Karpas-422 (cell line): Measurements from ENCODE around the gene LNX1. TPM values are rescaled to one million over a fixed set of nuclear protein-coding genes. Genes with fewer than 3 reads are reported as not detected.

Experiments used
- DNase-seq: peaks from one replicate; pipeline ENCODE4 v3.0.0-alpha.2; 2015
- H2AFZ ChIP-seq: fragments of 200-600 bp; sonication (generic); 2 replicates; pipeline ENCODE4 v1.6.1; 2014; ENCODE audit warnings: antibody characterized with exemption, low read length, mixed read lengths
- H3K27ac ChIP-seq: fragments of 200-600 bp; sonication (generic); 2 replicates; pipeline ENCODE4 v1.5.1; 2014; ENCODE audit warnings: mild to moderate bottlenecking, low read length, moderate library complexity
- H3K27me3 ChIP-seq: fragments of 200-600 bp; sonication (generic); 2 replicates; pipeline ENCODE4 v1.6.1; 2014; ENCODE audit warnings: low read length, mixed read lengths
- H3K36me3 ChIP-seq: fragments of 200-600 bp; sonication (generic); 2 replicates; pipeline ENCODE4 v1.6.1; 2014; ENCODE audit warnings: low read length, mixed read lengths; ENCODE audit not compliant: insufficient read depth
- H3K4me1 ChIP-seq: fragments of 200-600 bp; sonication (generic); 2 replicates; pipeline ENCODE4 v1.6.1; 2014; ENCODE audit warnings: mild to moderate bottlenecking, low read length, mixed read lengths
- H3K4me2 ChIP-seq: fragments of 200-600 bp; sonication (generic); 2 replicates; pipeline ENCODE4 v1.6.1; 2014; ENCODE audit warnings: low read length, low read depth, mild to moderate bottlenecking; ENCODE audit not compliant: poor library complexity, severe bottlenecking
- H3K4me3 ChIP-seq: fragments of 200-600 bp; sonication (generic); 2 replicates; pipeline ENCODE4 v1.5.1; 2014; ENCODE audit warnings: mild to moderate bottlenecking, antibody characterized with exemption, low read length, mixed read lengths
- H3K79me2 ChIP-seq: fragments of 200-600 bp; sonication (generic); 2 replicates; pipeline ENCODE4 v1.6.1; 2014; ENCODE audit warnings: mild to moderate bottlenecking, low read length, mixed read lengths
- H3K9ac ChIP-seq: fragments of 200-600 bp; sonication (generic); 2 replicates; pipeline ENCODE4 v1.6.0; 2014; ENCODE audit warnings: low read length
- H3K9me2 ChIP-seq: fragments of 200-600 bp; sonication (generic), shearing (Covaris generic); replicated peaks from 2 replicates; pipeline ENCODE4 v1.6.0; 2014; ENCODE audit warnings: mild to moderate bottlenecking, low read length, moderate library complexity; ENCODE audit not compliant: insufficient read depth
- H3K9me3 ChIP-seq: fragments of 300-700, 200-600 bp; sonication (generic); 2 replicates; pipeline ENCODE4 v1.6.1; 2014; ENCODE audit warnings: low read length, mixed read lengths
- H4K20me1 ChIP-seq: fragments of 200-600 bp; sonication (generic); 2 replicates; pipeline ENCODE4 v1.6.1; 2014; ENCODE audit warnings: mild to moderate bottlenecking, antibody characterized with exemption, low read length, low read depth; ENCODE audit not compliant: insufficient read depth
- total RNA-seq: library from RNA; depleted of rRNA; stranded (reverse); fragments of >200 nt; shearing (Covaris generic); gene quantifications from 2 replicates; pipeline ENCODE4 v1.2.3, GENCODE V29; 2014; ENCODE audit warnings: low replicate concordance

The LNX1 gene
- total RNA-seq, 1 experiment from 2014 or later = not detected

GRCh38 chr4:53613428-53613827 is 22.1 kb upstream of the LNX1 start:
- Histone ChIP-seq H3K36me3 (no peaks in the 10 kb centered on the region), H3K4me1 (no peaks in the 10 kb centered on the region), H4K20me1 (no peaks in the 10 kb centered on the region), H3K9me2 (no peaks in the 10 kb centered on the region), H3K9me3 (no peaks in the 10 kb centered on the region), H2AFZ (no peak overlapping the region), H3K79me2 (no peaks in the 10 kb centered on the region), H3K27me3 (no peaks in the 10 kb centered on the region), H3K4me3 (no peak overlapping the region), H3K4me2 (no peak overlapping the region), H3K9ac (no peak overlapping the region), H3K27ac (no peak overlapping the region)
- no peak for DNase-seq

GRCh38 chr4:53608649-53609048 is 17.4 kb upstream of the LNX1 start:
- Histone ChIP-seq H3K4me1 (no peaks in the 10 kb centered on the region), H3K9me3 (no peaks in the 10 kb centered on the region), H2AFZ (no peak overlapping the region), H3K79me2 (no peaks in the 10 kb centered on the region), H3K9me2 (no peaks in the 10 kb centered on the region), H3K4me2 (no peak overlapping the region), H3K9ac (no peak overlapping the region), H3K27me3 (no peaks in the 10 kb centered on the region), H3K36me3 (no peaks in the 10 kb centered on the region), H3K4me3 (no peak overlapping the region), H3K27ac (no peak overlapping the region), H4K20me1 (no peaks in the 10 kb centered on the region)
- no peak for DNase-seq

- no peak overlapping the region for H2AFZ ChIP-seq
- no peak overlapping the region for H3K9ac ChIP-seq
- no peak overlapping the region for H3K4me2 ChIP-seq
- no peak overlapping the region for H3K27ac ChIP-seq
- H3K27me3 ChIP-seq = no peaks in the 10 kb centered on the region
- no peak for DNase-seq
- H3K9me3 ChIP-seq = no peaks in the 10 kb centered on the region
- no peaks in the 10 kb centered on the region for H3K36me3 ChIP-seq
- H4K20me1 ChIP-seq = no peaks in the 10 kb centered on the region
- no peaks in the 10 kb centered on the region for H3K79me2 ChIP-seq
- H3K4me3 ChIP-seq = no peak overlapping the region
- no peaks in the 10 kb centered on the region for H3K4me1 ChIP-seq
- no peaks in the 10 kb centered on the region for H3K9me2 ChIP-seq
Observed at GRCh38 chr4:53608242-53608641, 17.0 kb upstream of the LNX1 start.

- Histone ChIP-seq H3K27me3 (no peaks in the 10 kb centered on the region), H3K79me2 (no peaks in the 10 kb centered on the region), H3K27ac (no peak overlapping the region), H3K4me3 (no peak overlapping the region), H2AFZ (no peak overlapping the region), H3K4me2 (no peak overlapping the region), H3K4me1 (peaks cover 8% of the 10 kb centered on the region; the same call in 1 of the 2 replicates), H3K9ac (no peak overlapping the region), H3K36me3 (no peaks in the 10 kb centered on the region), H3K9me3 (no peaks in the 10 kb centered on the region), H4K20me1 (no peaks in the 10 kb centered on the region), H3K9me2 (no peaks in the 10 kb centered on the region)
- no peak for DNase-seq
Observed at GRCh38 chr4:53605783-53606182, 14.5 kb upstream of the LNX1 start.

- Histone ChIP-seq H3K27ac (no peak overlapping the region), H3K9ac (no peak overlapping the region), H3K4me2 (no peak overlapping the region), H3K79me2 (no peaks in the 10 kb centered on the region), H3K4me3 (no peak overlapping the region), H4K20me1 (no peaks in the 10 kb centered on the region), H2AFZ (no peak overlapping the region), H3K9me2 (no peaks in the 10 kb centered on the region), H3K36me3 (no peaks in the 10 kb centered on the region), H3K9me3 (no peaks in the 10 kb centered on the region), H3K27me3 (no peaks in the 10 kb centered on the region), H3K4me1 (peaks cover 8% of the 10 kb centered on the region; the same call in 1 of the 2 replicates)
- DNase-seq = no peak
Observed at GRCh38 chr4:53602390-53602789, 11.1 kb upstream of the LNX1 start.

- no peak overlapping the region for H3K4me3 ChIP-seq
- no peaks in the 10 kb centered on the region for H3K36me3 ChIP-seq
- H3K4me1 ChIP-seq = peaks cover 8% of the 10 kb centered on the region; the same call in 1 of the 2 replicates
- H3K27me3 ChIP-seq = no peaks in the 10 kb centered on the region
- H4K20me1 ChIP-seq = no peaks in the 10 kb centered on the region
- no peak overlapping the region for H3K9ac ChIP-seq
- no peak overlapping the region for H3K4me2 ChIP-seq
- H3K27ac ChIP-seq = no peak overlapping the region
- peak; percentile 82 for DNase-seq
- no peak overlapping the region for H2AFZ ChIP-seq
- H3K9me3 ChIP-seq = no peaks in the 10 kb centered on the region
- no peaks in the 10 kb centered on the region for H3K79me2 ChIP-seq
- no peaks in the 10 kb centered on the region for H3K9me2 ChIP-seq
Observed at GRCh38 chr4:53601251-53601764, 10.0 kb upstream of the LNX1 start.

- Histone ChIP-seq H3K4me3 (no peak overlapping the region), H3K36me3 (no peaks in the 10 kb centered on the region), H3K4me1 (peaks cover 8% of the 10 kb centered on the region; the same call in 1 of the 2 replicates), H3K27me3 (no peaks in the 10 kb centered on the region), H3K9me3 (no peaks in the 10 kb centered on the region), H2AFZ (no peak overlapping the region), H3K4me2 (no peak overlapping the region), H3K9ac (no peak overlapping the region), H3K79me2 (no peaks in the 10 kb centered on the region), H3K27ac (no peak overlapping the region), H4K20me1 (no peaks in the 10 kb centered on the region), H3K9me2 (no peaks in the 10 kb centered on the region)
- no peak for DNase-seq
Observed at GRCh38 chr4:53599632-53600031, 8.3 kb upstream of the LNX1 start.

GRCh38 chr4:53598901-53599300 is 7.6 kb upstream of the LNX1 start:
- Histone ChIP-seq H3K4me2 (no peak overlapping the region), H3K4me1 (peaks cover 8% of the 10 kb centered on the region; the same call in 1 of the 2 replicates), H3K27ac (no peak overlapping the region), H3K27me3 (no peaks in the 10 kb centered on the region), H3K9me2 (no peaks in the 10 kb centered on the region), H3K9me3 (no peaks in the 10 kb centered on the region), H3K9ac (no peak overlapping the region), H4K20me1 (no peaks in the 10 kb centered on the region), H3K79me2 (no peaks in the 10 kb centered on the region), H3K4me3 (no peak overlapping the region), H3K36me3 (no peaks in the 10 kb centered on the region), H2AFZ (no peak overlapping the region)
- no peak for DNase-seq

- H3K36me3 ChIP-seq = no peaks in the 10 kb centered on the region
- no peak for DNase-seq
- no peak overlapping the region for H3K4me3 ChIP-seq
- no peaks in the 10 kb centered on the region for H3K9me3 ChIP-seq
- H2AFZ ChIP-seq = no peak overlapping the region
- no peaks in the 10 kb centered on the region for H3K27me3 ChIP-seq
- H3K27ac ChIP-seq = no peak overlapping the region
- no peak overlapping the region for H3K9ac ChIP-seq
- H4K20me1 ChIP-seq = no peaks in the 10 kb centered on the region
- H3K79me2 ChIP-seq = no peaks in the 10 kb centered on the region
- no peaks in the 10 kb centered on the region for H3K9me2 ChIP-seq
- peaks cover 8% of the 10 kb centered on the region; the same call in 1 of the 2 replicates for H3K4me1 ChIP-seq
- H3K4me2 ChIP-seq = no peak overlapping the region
Observed at GRCh38 chr4:53598483-53598882, 7.2 kb upstream of the LNX1 start.
